Measurements from ENCODE around the gene COMMD1. TPM values are rescaled to one million over a fixed set of nuclear protein-coding genes. Genes with fewer than 3 reads are reported as not detected.
"Not testable (repeated sequence)": the region's sequence is repeated elsewhere in the genome, so short reads cannot be mapped to it uniquely, and the experiment has no call there.

The COMMD1 gene
- total RNA-seq, 1 donor from 2014 or later, result 30.5 TPM

- TF ChIP-seq, protein P1, sequence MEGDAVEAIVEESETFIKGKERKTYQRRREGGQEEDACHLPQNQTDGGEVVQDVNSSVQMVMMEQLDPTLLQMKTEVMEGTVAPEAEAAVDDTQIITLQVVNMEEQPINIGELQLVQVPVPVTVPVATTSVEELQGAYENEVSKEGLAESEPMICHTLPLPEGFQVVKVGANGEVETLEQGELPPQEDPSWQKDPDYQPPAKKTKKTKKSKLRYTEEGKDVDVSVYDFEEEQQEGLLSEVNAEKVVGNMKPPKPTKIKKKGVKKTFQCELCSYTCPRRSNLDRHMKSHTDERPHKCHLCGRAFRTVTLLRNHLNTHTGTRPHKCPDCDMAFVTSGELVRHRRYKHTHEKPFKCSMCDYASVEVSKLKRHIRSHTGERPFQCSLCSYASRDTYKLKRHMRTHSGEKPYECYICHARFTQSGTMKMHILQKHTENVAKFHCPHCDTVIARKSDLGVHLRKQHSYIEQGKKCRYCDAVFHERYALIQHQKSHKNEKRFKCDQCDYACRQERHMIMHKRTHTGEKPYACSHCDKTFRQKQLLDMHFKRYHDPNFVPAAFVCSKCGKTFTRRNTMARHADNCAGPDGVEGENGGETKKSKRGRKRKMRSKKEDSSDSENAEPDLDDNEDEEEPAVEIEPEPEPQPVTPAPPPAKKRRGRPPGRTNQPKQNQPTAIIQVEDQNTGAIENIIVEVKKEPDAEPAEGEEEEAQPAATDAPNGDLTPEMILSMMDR (conservative IDR thresholded peaks at IDR 0.05), result no peak
- peaks cover 3% of the 10 kb centered on the region for H3K36me3 Mint-ChIP-seq (ENCODE audit: low read depth)
- peaks cover 4% of the 10 kb centered on the region for H3K4me1 Mint-ChIP-seq
- no peak overlapping the region for H3K27ac Mint-ChIP-seq (ENCODE audit: unreplicated experiment)
- H3K4me3 Mint-ChIP-seq, result no peak overlapping the region
- peaks cover 4% of the 10 kb centered on the region for H3K9me3 Mint-ChIP-seq
- no peak for DNase-seq (ENCODE audit: low read depth, low spot score)
- H3K27me3 Mint-ChIP-seq (ENCODE audit: low read depth), result no peaks in the 10 kb centered on the region
Measured at GRCh38 chr2:62151306-62151638, 245.8 kb downstream of the COMMD1 start.

- DNase-seq (ENCODE audit: low read depth, low spot score), result no peak
- Mint-ChIP-seq H3K36me3 (ENCODE audit: low read depth) (peaks cover 3% of the 10 kb centered on the region), H3K4me1 (peaks cover 4% of the 10 kb centered on the region), H3K27me3 (ENCODE audit: low read depth) (no peaks in the 10 kb centered on the region), H3K4me3 (no peak overlapping the region), H3K27ac (ENCODE audit: unreplicated experiment) (no peak overlapping the region), H3K9me3 (peaks cover 4% of the 10 kb centered on the region)
- TF ChIP-seq, protein P1 (conservative IDR thresholded peaks at IDR 0.05), result no peak
Measured at GRCh38 chr2:62152000-62152399, 246.5 kb downstream of the COMMD1 start.

- H3K27me3 Mint-ChIP-seq (ENCODE audit: low read depth), result no peaks in the 10 kb centered on the region
- H3K4me1 Mint-ChIP-seq, result no peaks in the 10 kb centered on the region
- H3K36me3 Mint-ChIP-seq (ENCODE audit: low read depth), result peaks cover 5% of the 10 kb centered on the region
- no peak overlapping the region for H3K4me3 Mint-ChIP-seq
- TF ChIP-seq, protein P1 (conservative IDR thresholded peaks at IDR 0.05), result no peak
- peaks cover 4% of the 10 kb centered on the region for H3K9me3 Mint-ChIP-seq
- H3K27ac Mint-ChIP-seq (ENCODE audit: unreplicated experiment), result no peak overlapping the region
- no peak for DNase-seq (ENCODE audit: low read depth, low spot score)
Measured at GRCh38 chr2:62156861-62157496, 251.5 kb downstream of the COMMD1 start.

DNA sequence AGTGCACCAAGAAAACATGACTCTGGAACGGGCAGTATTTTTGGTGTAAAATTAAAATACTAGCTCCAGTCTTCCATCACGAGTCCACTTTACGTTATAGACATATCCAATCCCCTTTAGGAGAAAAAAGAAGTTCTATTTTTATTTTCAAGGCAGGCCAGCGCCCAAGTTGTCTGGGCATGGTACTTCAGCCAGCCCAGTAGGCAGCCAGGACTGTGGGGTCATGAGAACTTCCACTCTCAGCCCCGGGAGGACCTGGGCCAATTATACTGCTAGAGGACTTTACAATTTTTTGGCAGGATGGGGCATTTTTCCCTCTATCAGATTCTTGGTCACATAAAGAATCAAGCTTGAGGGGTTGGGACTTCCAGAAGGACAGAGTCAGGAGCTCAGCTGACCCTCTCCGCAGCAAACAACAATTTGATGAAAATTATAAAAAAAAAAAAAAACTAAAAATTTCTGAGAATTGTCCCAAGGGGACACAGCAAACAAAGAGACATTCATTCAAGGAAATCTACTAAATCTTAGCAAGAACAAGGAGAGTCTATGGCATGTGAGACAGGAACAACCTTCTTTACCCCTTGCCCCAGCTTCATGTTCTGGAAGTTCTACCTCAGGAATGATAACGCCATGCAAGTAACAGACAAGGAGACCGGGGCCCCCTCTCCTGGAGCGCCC lies 253.1 kb downstream of the COMMD1 start:
- DNase-seq (ENCODE audit: low read depth, low spot score), result no peak
- Mint-ChIP-seq H3K27ac (ENCODE audit: unreplicated experiment) (no peak overlapping the region), H3K4me1 (no peaks in the 10 kb centered on the region), H3K4me3 (no peak overlapping the region), H3K36me3 (ENCODE audit: low read depth) (peaks cover 2% of the 10 kb centered on the region), H3K9me3 (peaks cover 4% of the 10 kb centered on the region), H3K27me3 (ENCODE audit: low read depth) (no peaks in the 10 kb centered on the region)
- TF ChIP-seq, protein P1 (conservative IDR thresholded peaks at IDR 0.05), result no peak

GRCh38 chr2:62160691-62161090 lies 255.2 kb downstream of the COMMD1 start:
- not testable (repeated sequence) for H3K27me3 Mint-ChIP-seq (ENCODE audit: low read depth); H3K4me1 Mint-ChIP-seq; DNase-seq (ENCODE audit: low read depth, low spot score); H3K36me3 Mint-ChIP-seq (ENCODE audit: low read depth); H3K27ac Mint-ChIP-seq (ENCODE audit: unreplicated experiment); H3K4me3 Mint-ChIP-seq; H3K9me3 Mint-ChIP-seq

DNA sequence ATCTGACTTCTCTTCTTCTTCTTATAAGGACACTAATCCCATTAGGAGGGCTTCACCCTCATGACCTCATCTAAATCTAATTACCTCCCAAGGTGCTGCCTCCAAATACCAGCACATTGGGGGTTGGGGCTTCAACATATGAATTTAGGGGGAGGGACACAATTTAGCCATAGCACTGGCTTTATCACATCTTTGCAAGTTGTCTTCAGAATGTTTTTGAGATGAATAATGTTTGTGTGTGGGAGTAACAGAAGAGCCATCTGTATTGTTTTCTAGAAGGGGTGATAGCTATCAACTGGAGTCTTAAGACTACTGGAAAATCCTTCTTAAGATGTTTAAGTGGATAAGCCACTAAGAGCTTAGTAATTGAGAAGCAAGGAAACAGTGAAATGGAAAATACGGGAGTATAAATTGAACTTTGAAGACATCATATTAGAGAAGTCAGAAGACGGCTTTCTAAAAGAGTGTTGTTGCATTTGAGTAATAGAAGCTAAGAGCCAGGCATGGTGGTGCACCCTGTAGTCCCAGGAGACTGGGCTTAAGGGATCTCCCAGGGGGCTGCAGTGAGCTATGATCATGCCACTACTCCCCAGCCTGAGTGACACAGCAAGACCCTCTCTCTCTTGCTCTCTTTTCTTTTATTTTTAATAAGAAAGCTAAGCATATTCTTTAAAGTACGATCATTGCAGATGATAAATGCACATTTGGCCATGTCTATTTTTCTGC lies 257.8 kb downstream of the COMMD1 start:
- TF ChIP-seq, protein P1 (conservative IDR thresholded peaks at IDR 0.05), result no peak
- no peak for DNase-seq (ENCODE audit: low read depth, low spot score)
- Mint-ChIP-seq H3K27me3 (ENCODE audit: low read depth) (no peaks in the 10 kb centered on the region), H3K36me3 (ENCODE audit: low read depth) (no peaks in the 10 kb centered on the region), H3K9me3 (no peaks in the 10 kb centered on the region), H3K4me3 (no peak overlapping the region), H3K4me1 (no peaks in the 10 kb centered on the region), H3K27ac (ENCODE audit: unreplicated experiment) (no peak overlapping the region)

Measured in neural crest cell (in vitro differentiated cells).